GM21717 (cell line): Measurements from ENCODE around the gene HAUS3.
"Not testable (repeated sequence)": the region's sequence is repeated elsewhere in the genome, so short reads cannot be mapped to it uniquely, and the experiment has no call there.

Source experiments
- ATAC-seq: cut with Tn5 transposase; IDR thresholded peaks from one replicate; pipeline ENCODE4 v1.9.1; 2021; ENCODE audit warnings: mild to moderate bottlenecking, moderate library complexity; ENCODE audit not compliant: unreplicated experiment

HAUS3 gene

DNA sequence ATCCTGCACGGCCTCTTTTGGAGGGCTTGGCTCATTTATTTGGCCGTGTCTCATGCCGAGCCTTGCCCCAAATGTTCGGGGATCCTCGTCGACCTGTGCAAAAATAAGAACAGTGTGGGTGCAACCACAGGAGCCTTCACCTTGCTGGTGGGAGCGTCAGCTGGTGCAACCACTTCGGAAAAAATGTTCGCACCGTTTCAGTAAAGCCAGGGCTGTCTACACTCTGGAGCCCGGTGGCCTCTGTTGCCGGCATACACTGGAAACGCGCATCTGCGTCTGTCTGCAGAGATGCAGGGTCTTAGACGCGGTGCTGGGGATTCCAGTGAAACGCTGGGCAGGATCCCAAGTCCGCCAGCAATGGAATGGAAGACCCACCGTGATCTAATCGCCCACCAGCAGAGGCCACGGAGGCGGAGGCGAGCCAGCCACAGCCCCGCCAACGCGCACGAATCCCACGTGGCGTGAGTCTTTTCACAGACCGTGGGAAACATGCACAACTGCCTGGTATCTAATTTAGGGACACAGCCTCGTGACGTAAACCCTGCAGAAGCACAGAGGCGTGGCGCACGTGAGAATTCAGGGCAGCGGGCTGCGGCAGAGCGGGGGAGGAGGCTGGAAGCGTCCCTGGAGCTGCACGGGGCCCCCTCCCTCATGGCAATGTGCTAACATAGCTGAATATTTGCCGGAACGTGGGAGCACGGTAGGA lies 33.8 kb upstream of the HAUS3 start:
- no peak for ATAC-seq

DNA sequence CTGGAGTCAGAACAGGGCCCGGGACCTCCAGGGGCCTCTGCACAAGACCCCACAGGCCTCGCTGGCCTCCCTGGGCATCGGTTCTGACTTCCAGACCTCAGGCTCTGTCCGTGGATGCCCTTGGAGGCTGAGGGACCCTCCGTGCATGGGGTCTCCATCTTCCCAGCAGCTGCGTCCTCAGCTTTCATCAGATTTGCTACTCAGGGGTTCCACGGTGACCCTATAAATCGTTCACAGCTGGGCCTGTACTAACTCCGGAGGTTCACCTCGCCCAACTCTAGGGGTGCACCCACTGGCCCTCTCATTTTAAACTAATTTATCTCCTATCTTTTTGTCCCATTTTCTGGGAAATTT lies 33.1 kb upstream of the HAUS3 start:
- not testable (repeated sequence) for ATAC-seq

DNA sequence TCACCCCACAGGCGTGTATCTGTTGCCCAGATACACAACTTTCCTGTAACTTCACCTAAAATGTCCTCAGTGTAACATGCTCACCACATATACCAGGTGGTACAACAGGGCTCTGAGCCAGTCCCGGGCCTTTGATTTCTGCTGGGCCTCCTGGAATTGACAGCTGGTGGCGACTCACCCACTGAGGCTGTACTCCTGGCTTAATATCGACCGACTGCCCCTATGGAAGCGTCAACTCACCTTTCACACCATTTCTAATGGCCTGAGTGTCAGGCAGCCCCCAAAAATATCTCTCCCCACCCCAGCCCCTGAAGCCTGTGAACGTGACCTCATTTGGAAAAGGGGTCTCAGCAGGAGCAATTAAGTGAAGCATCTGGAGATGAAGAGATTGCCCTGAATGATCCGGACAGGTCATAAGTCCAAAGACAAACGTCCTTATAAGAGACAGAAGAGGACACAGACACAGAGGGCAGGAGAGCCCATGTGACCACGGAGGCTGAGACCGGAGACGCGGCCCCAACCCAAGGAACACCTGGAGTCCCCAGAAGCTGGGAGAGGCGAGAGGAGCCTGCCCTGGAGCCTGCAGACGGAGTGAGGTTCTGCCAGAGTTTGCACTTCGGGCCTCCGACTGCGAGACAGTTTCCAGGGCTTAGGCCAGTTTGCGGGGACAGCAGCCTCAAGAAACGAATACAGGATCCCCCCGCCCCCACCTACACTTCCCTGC lies 32.6 kb upstream of the HAUS3 start:
- ATAC-seq: no peak

DNA sequence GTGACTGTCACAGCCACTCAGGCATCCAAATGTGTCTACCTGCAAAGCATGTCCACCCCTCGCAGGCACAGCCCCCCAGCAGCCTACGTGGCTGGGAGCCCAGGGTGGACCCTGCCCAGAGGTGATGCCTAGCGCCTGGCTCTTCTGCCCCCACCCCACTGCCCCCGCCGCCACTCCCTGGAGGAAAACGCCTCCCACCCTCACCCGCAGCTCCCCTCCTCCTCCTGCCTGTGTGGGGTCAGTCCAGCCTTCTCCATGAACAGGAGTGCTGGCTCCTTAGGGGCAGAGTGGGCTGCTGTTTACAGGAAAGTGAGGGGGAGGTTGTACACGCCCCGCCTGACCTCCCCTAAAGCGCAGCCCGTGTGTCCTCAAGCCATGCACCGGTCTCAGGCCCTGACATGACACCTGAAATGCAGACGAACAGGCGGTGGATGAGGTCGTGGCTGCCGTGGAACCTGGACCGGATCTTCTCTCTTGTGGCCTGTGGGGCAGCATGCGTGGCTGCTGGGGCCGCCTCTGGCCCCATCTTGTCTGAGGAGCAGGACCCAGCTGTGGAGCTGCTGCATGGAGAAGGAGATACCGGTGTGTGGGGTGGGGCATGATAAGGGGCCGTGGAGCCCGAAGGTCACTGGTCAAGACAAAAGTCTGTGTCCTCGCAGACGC lies 31.9 kb upstream of the HAUS3 start:
- no peak for ATAC-seq

DNA sequence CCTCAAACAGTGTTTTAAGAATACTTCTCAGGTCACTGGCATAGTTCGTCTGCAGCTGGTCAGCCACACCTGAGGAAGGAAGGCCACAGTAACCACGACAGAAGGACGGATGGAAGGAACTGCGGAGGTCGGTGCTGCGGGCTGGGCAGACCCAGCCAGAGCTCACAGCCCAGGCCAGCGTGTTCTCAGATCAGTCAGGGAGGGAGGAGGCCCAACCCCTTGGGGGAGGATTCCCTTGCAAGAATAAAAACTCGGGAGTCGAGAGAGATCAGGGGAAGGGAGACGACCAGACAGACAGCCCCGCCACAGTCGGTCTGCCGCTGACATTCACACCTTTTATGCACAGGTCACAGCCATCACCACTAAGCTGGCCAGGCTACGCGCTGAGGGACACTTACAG lies 31.3 kb upstream of the HAUS3 start:
- ATAC-seq: no peak

DNA sequence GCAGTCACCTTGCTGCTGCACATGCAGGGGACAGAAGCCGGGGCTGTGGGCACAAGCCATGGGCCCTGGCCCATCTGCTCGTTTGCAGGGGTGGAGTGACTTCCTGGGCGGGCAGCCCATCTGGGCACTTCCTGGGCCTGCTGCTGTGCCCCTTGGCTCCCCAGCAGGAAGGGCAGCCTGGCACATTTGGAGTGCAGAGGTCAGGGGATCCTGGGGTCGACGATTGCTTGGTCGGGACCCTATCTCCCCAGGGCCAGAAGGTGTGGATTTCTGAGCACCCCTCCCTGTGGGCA lies 30.9 kb upstream of the HAUS3 start:
- ATAC-seq: no peak

DNA sequence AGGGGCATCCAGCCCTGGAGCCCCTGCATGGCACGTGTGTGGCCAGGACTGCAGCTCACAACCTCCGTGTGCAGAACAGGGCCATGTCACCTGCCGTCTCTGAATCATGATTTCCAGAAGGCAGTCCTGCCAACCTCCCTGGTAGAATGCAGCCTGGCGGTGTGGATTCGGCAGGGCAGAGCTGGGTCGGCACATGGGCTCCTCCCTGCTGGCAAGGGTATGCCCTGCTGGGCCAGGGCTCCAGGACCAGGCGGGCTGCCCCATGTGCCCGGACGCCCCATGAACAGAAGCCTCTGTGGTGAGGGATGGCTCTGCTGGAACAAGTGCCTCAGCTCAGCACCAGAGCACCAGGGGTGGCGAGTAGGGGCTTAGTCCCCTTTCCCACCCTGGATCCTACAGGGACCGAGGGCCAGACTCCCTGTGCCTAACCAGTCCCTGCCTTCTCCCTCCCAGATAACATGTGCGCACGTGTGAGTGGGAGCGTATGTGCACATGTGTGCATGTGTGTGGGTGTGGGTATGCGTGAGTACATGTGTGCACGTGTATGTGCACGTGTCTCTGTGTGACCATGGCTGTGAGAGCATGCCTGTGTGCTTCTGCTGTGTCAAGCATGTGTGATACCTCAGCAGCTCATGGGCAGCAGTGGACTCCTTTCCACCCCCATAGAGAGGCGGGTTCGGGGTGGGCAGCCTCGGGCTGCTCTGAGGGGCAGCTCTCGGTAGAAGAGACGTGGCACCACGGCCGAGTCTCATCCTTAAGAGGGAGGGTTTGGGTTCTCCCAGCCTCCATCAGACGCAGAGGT lies 30.3 kb upstream of the HAUS3 start:
- ATAC-seq: no peak

DNA sequence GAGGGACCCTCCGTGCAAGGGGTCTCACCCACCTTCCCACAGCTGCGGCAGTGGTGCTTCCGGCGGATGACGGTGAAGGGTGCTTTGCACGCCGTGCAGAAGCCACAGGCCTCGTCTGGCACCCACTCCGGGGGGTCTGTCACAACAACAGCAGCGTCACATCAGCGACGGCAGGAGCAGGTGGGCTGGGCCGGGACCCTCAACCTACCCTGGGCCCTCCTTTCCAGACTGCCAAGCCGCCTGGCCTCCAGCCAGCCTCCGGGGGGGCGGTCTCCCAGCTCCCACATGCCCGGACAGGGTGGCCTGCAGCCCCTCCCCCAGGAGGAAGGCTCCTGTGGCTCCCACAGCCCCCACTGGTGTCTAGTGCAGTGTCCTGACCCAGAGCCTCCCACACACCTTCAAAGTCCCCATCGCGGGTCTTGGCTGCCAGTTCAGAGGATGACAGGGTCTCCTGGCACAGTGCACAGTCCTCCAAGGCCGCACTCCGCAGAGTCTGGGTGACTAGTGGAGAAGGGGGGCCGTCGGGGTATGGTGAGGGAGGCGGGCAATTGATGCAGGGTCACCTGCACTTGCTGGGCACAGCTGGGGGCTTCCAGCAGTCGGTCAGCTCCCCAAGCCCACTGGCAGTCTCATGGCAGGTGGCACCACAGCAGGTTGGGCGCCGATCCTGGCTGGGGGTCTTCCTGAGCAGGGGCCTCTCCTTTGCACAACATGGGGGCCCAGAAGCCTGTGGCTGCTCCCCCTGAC lies 29.5 kb upstream of the HAUS3 start:
- no peak for ATAC-seq

DNA sequence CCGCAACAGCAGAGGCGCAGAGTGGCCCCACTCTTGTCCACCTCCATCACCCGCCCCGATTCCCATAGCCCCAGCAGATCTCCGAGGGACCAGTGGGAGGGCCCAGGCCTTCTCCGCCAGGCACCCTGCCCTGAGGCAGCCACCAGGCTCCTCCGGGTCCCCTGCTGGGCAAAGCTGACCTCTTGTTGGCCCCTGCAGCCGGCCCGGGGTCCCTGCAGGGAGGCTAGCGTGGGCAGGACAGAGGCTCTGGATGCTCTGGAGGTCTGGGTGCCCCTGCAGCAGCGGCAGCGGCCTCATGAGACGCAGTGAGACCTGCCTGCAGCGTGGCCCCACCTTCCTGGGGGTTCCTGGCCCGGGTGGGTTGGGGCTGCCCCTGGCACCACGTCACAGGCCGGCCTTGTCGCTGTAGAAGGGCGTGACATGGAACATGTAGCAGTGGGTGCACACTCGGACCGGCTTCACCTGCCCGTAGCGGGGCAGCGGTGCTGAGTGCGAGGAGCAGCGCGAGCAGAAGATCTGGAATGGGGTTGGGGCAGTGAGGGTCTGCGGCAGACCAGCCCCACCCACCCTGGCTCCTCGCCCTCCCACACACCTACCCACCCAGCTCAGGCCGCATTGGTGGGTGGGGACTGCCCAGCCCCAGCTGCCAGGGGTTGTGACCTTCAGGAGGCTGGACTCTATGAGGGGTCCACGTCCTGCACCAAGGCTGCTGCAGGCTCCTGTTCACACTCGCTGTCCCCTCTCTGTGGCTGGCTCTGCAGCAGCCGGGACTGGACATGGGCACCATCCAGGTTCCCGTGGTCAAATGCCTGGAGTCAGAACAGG lies 28.6 kb upstream of the HAUS3 start:
- no peak for ATAC-seq

DNA sequence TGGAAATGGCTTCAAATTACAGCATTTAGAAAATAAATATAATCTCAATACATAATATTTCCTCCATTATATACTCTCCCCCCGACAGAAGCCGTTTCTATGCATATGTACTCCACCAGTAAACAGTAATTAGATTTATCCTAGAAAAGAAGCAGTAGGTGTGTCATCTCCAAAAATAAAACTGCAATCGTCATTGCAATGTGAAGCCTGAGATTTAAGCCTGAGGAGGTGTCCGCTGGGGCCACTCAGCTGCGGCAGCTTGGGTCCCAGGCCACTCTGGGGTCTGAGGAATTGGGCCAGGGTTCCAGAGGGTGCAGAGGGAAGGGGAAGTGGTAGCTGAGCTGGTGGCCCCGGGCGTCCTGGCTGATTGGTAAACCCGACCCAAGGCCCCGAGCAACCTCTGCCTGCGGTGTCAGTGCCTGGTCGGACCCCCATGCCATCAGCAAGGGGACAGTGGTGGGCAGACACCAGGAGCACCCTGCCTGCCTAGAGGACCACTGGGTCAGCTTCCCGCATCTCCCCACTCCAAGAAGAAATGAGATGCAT lies 27.8 kb upstream of the HAUS3 start:
- ATAC-seq: no peak

DNA sequence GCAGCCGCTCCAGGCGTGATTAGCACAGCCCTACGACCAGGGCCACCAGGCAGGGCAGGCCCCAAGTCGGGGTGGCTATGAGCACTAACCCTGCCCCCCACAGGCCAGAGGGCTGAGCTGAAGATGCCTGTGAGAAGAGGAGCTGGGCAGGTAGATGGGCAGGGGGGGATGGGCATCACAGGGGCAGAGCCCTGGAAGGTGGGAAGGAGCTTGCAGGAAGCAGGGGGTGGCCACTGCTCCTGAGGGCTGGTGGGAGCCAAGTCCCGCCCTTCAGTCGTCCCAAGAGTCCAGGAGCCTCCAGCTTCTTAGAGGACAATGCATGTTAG lies 27.2 kb upstream of the HAUS3 start:
- ATAC-seq: no peak

DNA sequence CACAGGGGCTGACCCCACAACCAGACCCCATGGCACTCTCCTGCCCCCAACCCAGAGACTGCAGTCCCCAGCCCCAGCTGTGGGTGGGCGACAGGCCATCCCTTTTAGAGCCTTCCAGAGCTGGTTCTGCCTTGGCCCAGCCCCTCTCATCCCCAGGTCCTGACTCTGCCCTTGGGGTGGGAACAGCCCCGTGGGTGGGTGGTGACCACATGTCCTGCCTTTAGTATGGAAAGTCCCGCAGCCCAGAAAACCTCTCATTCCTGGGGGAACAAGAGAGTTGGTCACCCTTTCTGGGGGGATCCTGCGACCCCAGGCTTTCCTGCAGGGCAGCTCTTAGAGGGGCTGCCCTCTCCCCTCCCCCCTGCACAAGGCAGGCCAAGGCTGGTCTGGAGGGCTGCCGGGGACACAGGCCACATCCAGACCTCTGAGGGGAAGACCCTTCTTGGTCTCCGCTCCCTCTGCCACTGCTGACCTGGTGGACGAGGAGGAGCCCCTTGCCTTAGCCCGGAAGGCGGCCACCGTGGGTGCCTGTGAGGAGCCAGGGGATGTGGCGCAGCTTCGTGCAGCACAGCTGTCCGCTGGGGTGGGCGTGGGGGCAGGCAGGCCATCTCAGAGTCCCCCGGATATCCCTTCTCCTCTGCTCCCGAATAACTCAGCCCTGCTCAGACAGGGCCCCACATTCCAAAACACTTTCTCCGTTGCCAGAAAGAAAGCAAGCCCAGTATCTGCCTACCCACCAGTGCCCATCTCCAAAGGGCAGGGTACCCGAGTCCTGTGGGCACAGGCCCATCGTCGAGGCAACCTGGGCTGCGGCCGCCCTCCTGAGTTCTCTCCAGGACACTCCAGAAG lies 26.7 kb upstream of the HAUS3 start:
- ATAC-seq: no peak

DNA sequence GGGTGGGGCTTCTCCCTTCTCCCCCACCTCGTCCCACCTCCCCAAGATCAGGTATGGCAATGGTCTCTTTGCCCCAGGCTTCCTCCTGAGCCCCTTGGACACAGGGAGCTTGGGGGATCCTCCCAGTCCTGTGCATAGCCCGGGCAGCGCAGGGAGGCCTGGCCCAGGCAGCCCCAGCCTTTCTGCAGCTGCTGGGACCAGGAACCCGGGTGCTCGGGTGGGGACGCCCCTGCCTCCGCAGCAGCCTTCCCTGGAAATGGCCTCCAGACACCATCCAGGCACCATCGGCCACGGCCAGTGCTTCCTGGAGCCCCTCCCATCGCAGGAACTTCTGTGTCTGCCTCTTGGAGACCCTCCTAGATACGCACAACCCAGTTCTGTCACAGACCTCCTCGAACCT lies 25.9 kb upstream of the HAUS3 start:
- no peak for ATAC-seq

DNA sequence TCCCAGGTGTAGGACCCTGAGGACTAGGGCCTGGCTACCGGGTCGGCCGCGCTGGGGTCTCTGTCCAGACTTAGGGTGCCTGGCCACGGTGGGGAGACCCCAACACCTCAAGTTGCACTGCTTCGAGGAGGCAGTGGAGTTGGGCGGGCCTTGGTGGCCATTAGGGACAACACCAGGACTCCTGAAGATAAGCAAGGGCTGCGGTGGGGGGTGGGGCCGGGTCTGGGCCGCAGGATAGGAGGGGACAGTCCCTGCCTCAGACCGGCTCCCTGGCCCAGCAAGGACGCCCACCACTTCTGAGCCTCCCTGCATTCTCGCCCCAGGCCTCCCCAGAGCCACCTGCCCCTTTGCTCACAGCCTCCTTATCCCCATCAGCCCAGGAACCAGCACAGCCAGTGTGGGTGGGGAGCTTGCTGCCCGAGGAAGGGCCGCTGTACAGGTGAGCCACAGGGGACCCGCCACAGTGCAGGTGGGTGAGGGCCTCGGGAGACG lies 25.4 kb upstream of the HAUS3 start:
- ATAC-seq: no peak

DNA sequence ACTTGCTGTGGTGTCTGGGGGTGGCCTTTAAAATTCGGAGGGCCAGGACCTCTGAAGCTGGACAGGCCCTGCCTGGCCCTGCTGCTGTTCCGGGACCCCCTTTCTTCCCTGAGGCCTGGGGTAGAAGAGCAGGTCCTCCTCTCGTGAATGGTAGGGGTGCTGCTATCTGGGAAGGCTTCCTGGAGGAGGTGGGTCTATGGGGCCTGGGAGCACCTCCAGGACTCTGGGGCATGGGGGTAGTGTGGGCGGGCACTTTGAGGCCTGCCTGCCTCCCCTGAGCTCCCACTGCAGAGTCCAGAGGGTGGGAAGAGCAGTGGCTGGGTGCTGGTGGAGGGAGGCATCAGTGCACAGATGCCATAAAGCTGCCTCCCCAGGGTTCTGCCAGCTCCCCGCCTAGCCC lies 24.9 kb upstream of the HAUS3 start:
- no peak for ATAC-seq

DNA sequence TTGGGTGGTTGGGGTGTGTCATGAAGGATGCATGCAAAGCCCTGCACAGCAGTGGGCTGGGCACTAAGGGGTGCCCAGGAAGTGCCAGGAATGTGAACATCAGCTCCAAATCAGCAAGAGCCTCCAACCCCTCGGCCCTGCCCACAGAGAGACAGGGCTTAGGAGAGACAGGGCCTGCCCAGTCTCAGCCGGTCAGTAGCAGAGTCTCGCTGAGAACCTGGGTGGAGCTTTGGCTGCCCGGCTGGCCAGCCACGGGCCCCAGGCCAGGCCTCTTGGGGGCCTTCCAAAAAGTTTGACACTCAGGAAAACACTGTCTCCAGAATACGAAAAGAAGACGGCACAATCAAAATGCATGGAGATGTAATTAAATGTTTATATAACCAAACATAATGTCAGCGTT lies 24.3 kb upstream of the HAUS3 start:
- ATAC-seq: no peak

DNA sequence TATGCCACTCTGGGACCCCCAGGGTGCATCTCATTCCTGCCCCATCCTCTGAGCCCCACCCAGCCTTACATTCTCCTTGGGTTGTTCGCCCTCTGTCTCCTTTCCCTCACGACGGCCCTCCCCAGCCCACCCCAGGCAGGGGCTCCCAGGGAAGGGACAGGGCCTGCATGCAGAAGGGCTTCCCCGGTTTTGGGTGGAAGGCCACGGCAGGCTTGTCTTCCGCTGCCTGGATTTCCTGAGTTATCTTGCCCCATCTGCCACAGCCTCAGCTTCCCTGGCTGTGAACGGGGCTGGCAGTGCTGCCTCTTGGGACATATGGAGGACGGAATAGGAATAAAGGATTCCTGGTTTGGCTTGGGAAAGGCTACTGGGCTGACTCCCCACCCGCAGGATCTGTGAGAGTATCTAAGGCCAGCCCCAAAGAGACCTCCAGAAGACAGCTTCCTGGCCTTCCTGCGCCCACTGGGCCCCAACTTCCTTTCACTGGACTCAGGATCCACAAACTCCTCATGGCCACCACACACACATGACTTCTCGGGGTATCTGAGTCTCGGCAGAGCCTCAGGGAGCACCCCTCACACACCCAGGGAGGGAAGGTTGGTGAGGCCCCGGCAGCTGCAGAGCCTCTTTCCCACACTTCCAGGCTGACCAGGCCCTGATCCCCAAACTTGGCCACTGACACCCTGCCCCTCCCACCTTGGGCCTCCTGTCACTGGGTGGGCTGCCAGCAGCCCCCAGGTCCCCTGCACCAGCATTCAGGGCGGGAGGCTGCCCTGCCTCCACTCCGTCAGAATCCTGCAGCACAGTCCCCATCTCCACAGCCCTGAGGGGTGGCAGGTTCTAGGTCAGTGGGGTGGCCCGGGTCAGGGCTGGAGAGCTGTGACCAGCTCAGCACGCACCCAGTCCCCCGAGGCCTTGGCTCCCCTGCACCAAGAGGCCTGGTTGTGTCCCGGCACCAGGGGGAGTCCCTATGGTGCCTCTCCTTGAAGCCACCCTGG lies 23.5 kb upstream of the HAUS3 start:
- no peak for ATAC-seq
